BJ (cell line): ENCODE measurements around the gene CATSPERD. TPM values are rescaled to one million over a fixed set of nuclear protein-coding genes. Genes with fewer than 3 reads are reported as not detected.

Source experiments
- CTCF ChIA-PET: fragments of 350-600 bp; formaldehyde crosslinking; extraction: SDS; loops from one replicate; lab custom pipeline; 2021; ENCODE audit warnings: antibody characterized with exemption, inconsistent platforms; lab: Yijun Ruan, JAX
- POLR2A ChIA-PET: fragments of 300-600 bp; sonication (Branson Sonifier 250); formaldehyde crosslinking; extraction: SDS; loops from one replicate; lab custom pipeline; 2021; ENCODE audit warnings: antibody characterized with exemption; lab: Charles Lee
- DNase-seq: peaks from one replicate; pipeline ENCODE4 v3.0.0-alpha.2; 2011; ENCODE audit warnings: low read depth
- H3K27me3 ChIP-seq: 2 replicates; pipeline ENCODE4 v1.6.0; 2011; ENCODE audit warnings: low read length; ENCODE audit not compliant: control insufficient read depth, insufficient read depth
- H3K36me3 ChIP-seq: 2 replicates; pipeline ENCODE4 v1.5.1; 2011; ENCODE audit warnings: low read length; ENCODE audit not compliant: control insufficient read depth, insufficient read depth
- H3K4me3 ChIP-seq: 2 replicates; pipeline ENCODE4 v1.5.1; 2011; ENCODE audit warnings: low read depth, mild to moderate bottlenecking, control low read depth, low read length
- CTCF ChIP-seq: IDR thresholded peaks from 2 replicates; pipeline ENCODE4 v1.5.1; 2011; ENCODE audit warnings: low read depth, mild to moderate bottlenecking, control low read depth, inconsistent platforms, low read length, moderate library complexity; ENCODE audit not compliant: insufficient read depth
- polyA plus RNA-seq: library from polyadenylated mRNA; depleted of rRNA; stranded (reverse); fragments of >200 nt; gene quantifications from 2 replicates; pipeline ENCODE4 v1.2.3, GENCODE V29; 2011

CATSPERD gene
- polyA plus RNA-seq, 1 experiment = not detected

- Histone ChIP-seq H3K27me3 (no peaks in the 10 kb centered on the region), H3K4me3 (no peak overlapping the region), H3K36me3 (peaks cover 18% of the 10 kb centered on the region)
- POLR2A ChIA-PET = no interaction called here
- CTCF ChIA-PET = interaction anchor here (0.9 kb wide), 1 partner anchor 9 kb away, joined by 3 read pairs; no protein-coding TSS in a partner anchor
- no peak for TF ChIP-seq CTCF
- no peak for DNase-seq
Observed at GRCh38 chr19:5782322-5782721, 61.9 kb downstream of the CATSPERD start.

- no peaks in the 10 kb centered on the region for H3K27me3 ChIP-seq
- TF ChIP-seq CTCF = no peak
- DNase-seq = no peak
- POLR2A ChIA-PET = no interaction called here
- CTCF ChIA-PET = interaction anchor here (0.7 kb wide), 2 partner anchors 11 to 1545 kb away, joined by 3 read pairs; no protein-coding TSS in a partner anchor
- H3K36me3 ChIP-seq = peaks cover 24% of the 10 kb centered on the region
- no peak overlapping the region for H3K4me3 ChIP-seq
Observed at GRCh38 chr19:5782945-5783919, 62.8 kb downstream of the CATSPERD start.

GRCh38 chr19:5784581-5785147 is 64.2 kb downstream of the CATSPERD start, which contains the start of gene PRR22:
Gene PRR22, minus strand, starts transcription at chr19:5784746. Its CDS starts 86 bp downstream, at chr19:5784660.
- TF ChIP-seq CTCF = no peak
- Histone ChIP-seq H3K4me3 (no peak within 1 kb of the TSS), H3K36me3 (peaks cover 31% of the 10 kb centered on the region), H3K27me3 (no peaks in the 10 kb centered on the region)
- DNase-seq = no peak
- CTCF ChIA-PET = no interaction called here
- POLR2A ChIA-PET = no interaction called here

- CTCF ChIA-PET = no interaction called here
Observed at GRCh38 chr19:5785423-5785822, 65.0 kb downstream of the CATSPERD start.

More at GRCh38 chr19:5785423-5785822, 65.0 kb downstream of the CATSPERD start:
- no peak for TF ChIP-seq CTCF
- Histone ChIP-seq H3K27me3 (no peaks in the 10 kb centered on the region), H3K36me3 (peaks cover 35% of the 10 kb centered on the region), H3K4me3 (no peak overlapping the region)
- POLR2A ChIA-PET = no interaction called here
- no peak for DNase-seq
